ENCODE data around the gene CCNE1.
"Not testable (repeated sequence)": the region's sequence is repeated elsewhere in the genome, so short reads cannot be mapped to it uniquely, and the experiment has no call there.

Gene CCNE1

DNA sequence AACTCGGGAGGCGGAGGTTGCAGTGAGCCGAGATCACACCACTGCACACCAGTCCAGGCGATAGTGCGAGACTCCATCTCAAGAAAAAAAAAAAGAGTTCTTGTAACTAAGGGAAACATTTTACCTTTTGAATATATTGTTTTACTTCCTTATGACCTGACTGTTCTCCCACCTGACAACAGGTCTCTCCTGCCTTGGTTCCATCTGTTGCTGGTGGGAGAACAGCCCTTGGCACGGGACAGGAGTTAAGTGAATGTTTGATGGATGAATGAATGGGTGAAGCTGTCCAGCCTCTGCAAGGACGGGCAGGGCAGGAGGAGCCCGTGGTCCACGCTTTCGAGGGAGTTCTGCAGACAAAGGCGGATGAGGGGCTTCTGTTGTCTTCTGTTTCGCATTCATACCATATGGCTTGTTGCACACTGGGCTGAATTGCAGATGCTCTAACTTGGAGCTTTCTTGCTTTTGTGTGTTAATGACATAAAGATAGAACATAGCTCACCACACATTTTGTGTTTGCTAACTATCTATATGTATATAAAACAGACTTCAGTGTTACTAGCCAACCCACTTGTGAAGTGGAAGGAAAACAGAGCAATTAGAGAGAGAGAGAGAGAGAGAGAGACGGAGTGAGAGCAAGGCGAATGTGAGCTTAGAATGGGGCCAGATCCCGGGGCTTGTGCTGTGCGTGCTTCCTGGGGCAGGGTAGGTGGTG lies 16.2 kb upstream of the CCNE1 start:
- ChIA-PET POLR2A (no interaction called here), CTCF (no interaction called here)
- TF ChIP-seq, protein P1, sequence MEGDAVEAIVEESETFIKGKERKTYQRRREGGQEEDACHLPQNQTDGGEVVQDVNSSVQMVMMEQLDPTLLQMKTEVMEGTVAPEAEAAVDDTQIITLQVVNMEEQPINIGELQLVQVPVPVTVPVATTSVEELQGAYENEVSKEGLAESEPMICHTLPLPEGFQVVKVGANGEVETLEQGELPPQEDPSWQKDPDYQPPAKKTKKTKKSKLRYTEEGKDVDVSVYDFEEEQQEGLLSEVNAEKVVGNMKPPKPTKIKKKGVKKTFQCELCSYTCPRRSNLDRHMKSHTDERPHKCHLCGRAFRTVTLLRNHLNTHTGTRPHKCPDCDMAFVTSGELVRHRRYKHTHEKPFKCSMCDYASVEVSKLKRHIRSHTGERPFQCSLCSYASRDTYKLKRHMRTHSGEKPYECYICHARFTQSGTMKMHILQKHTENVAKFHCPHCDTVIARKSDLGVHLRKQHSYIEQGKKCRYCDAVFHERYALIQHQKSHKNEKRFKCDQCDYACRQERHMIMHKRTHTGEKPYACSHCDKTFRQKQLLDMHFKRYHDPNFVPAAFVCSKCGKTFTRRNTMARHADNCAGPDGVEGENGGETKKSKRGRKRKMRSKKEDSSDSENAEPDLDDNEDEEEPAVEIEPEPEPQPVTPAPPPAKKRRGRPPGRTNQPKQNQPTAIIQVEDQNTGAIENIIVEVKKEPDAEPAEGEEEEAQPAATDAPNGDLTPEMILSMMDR (IDR thresholded peaks at IDR 0.05; ENCODE audit: insufficient read depth, low read length, missing control alignments) = no peak
- no peak overlapping the region for H3K4me3 ChIP-seq (ENCODE audit: low read depth, low read length)
- no peak for DNase-seq (ENCODE audit: low read depth, low spot score)

DNA sequence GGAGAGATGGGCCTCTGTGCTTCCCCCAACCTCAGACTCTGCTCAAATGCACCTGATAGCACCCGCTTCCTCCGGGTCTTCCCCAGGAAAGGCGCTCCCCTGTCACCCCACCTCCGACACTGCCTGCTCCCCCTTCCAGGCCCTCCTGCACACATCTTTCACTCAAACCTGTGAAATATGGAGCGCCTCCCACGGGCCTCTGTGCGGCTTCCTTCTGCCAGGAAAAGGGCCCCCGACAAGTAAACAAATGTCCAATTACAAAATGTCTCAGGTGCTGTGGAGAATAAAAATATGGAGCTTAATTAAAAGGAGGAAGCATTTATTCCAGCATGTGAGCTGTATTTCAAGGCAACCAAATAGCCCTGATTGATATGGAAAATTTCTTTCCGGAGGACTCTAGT lies 15.6 kb upstream of the CCNE1 start:
- ChIA-PET POLR2A (no interaction called here), CTCF (no interaction called here)
- no peak for DNase-seq (ENCODE audit: low read depth, low spot score)
- TF ChIP-seq, protein P1 (IDR thresholded peaks at IDR 0.05; ENCODE audit: insufficient read depth, low read length, missing control alignments) = no peak
- no peak overlapping the region for H3K4me3 ChIP-seq (ENCODE audit: low read depth, low read length)

DNA sequence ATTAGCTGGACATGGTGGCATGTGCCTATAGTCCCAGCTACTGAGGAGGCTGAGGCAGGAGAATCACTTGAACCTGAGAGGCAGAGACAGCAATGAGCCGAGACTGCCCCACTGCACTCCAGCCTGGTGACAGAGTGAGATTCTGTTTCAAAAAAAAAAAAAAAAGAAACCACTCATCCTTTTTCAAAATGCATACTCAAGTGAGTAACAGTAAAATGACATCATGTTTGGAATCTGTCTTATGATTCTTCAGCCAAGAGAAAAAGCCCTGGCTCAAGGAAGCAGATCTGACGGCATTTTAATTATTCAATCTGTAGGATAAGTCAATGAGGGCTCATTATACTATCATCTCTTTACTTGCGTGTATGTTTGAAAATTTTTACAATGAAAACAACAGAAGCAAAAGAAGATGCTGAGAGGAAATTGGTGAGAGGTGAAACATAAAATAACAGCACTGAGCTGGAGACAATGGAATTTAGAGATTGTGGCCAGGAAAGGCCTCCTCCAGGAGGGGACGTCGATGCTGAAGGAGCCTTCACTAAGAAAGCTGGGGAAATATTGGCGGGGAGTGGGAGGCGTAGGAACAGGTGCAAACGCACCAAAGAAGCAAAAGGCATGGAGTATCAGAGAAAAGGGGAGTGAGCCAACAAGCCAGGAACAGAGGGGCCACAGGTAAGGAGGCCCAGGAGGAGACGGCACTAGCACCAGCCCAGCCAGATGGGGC lies 12.9 kb upstream of the CCNE1 start:
- no peak overlapping the region for H3K4me3 ChIP-seq (ENCODE audit: low read depth, low read length)
- DNase-seq (ENCODE audit: low read depth, low spot score) = no peak
- TF ChIP-seq, protein P1 (IDR thresholded peaks at IDR 0.05; ENCODE audit: insufficient read depth, low read length, missing control alignments) = no peak
- CTCF ChIA-PET = interaction anchor here (1.0 kb wide), 1 partner anchor 82 kb away, joined by 3 read pairs; no protein-coding TSS in a partner anchor
- POLR2A ChIA-PET = no interaction called here

DNA sequence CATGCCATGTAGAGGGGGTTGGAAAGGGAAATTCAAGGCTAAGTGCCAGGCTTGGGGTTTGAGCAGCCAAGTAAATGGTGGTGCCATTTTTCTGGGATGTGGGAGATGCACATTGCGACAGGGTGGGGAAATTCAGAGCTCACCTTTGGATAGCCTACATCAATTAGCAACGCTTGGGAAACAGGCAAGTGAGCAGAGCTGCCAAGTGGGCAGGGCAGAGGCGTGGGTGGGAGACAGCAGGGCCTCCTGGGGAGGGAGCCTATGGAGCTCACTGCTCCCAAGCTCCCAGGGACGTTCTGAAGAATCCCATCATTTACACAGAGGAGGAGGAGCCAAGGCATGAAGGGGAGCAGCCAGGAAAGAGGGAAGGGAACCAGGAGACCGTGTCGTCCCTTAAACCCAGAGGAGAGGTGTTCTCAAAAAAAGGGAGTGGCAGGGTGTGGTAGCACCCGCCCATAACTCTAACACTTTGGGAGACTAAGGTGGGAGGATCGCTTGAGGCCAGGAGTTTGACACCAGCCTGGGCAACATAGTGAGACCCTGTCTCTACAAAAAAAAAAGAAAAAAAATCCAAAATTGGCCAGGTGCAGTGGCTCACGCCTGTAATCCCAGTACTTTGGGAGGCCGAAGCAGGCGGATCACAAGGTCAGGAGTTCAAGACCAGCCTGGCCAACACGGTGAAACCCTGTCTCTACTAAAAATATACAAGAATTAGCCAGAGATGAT lies 11.5 kb upstream of the CCNE1 start:
- no peak for DNase-seq (ENCODE audit: low read depth, low spot score)
- ChIA-PET POLR2A (no interaction called here), CTCF (no interaction called here)
- H3K4me3 ChIP-seq (ENCODE audit: low read depth, low read length) = no peak overlapping the region
- TF ChIP-seq, protein P1 (IDR thresholded peaks at IDR 0.05; ENCODE audit: insufficient read depth, low read length, missing control alignments) = no peak

DNA sequence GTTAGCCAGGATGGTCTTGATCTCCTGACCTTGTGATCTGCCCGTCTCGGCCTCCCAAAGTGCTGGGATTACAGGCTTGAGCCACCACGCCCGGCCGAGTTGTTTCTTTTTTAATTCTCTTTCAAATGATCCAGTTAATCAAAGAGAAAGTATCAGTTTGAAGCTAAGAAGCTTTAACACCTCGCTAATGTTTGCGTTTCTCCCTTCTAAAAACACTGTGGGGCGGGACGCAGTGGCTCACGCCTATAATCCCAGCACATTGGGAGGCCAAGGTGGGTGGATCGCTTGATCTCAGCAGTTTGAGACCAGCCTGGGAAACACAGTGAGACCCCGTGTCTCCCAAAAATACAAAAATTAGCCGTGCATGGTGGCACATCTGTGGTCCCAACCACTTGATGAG lies 7.8 kb upstream of the CCNE1 start:
- H3K4me3 ChIP-seq (ENCODE audit: low read depth, low read length); DNase-seq (ENCODE audit: low read depth, low spot score); POLR2A ChIA-PET; CTCF ChIA-PET: not testable (repeated sequence)

DNA sequence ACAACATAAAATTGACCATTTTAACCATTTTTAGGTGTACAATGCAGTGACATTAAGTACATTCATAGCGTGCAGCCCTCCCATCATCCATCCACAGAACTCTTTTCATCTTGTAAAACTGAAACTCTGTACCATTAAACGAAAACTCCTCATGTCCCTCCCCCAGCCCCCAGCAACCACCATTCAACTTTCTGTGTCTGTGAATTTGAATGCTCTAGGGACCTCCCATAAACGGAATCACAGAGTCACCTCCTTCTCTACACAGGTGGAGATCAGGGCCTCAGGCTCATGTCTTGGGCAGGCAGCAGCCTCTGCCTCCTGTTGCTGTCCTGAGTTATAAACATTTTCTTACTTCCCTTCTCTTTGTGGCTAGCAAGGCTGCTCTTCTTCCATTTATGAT lies 7.3 kb upstream of the CCNE1 start:
- DNase-seq (ENCODE audit: low read depth, low spot score) = no peak
- POLR2A ChIA-PET = no interaction called here
- CTCF ChIA-PET = no interaction called here
- no peak overlapping the region for H3K4me3 ChIP-seq (ENCODE audit: low read depth, low read length)
- TF ChIP-seq, protein P1 (IDR thresholded peaks at IDR 0.05; ENCODE audit: insufficient read depth, low read length, missing control alignments) = no peak

Measured in AG04449 (cell line).